CD4-positive, alpha-beta T cell treated with Interleukin-4 for 1 hour (primary cell): ENCODE data around the gene AJUBA.
"Not testable (repeated sequence)": the region's sequence is repeated elsewhere in the genome, so short reads cannot be mapped to it uniquely, and the experiment has no call there.

Source experiments
- DNase-seq, 2 donors: peaks; one replicate each; pipeline ENCODE4 v3.0.0-alpha.2; 2020 to 2022

AJUBA gene

GRCh38 chr14:22982477-22983245, at the start of gene AJUBA:
Gene AJUBA (minus strand): TSS chr14:22982551. CDS start chr14:22982266, 285 bp downstream.
- peak; percentile 70 to 78 for DNase-seq

GRCh38 chr14:23030936-23031335, 48.6 kb upstream of the AJUBA start:
- DNase-seq: no peak

GRCh38 chr14:23028799-23029198, 46.4 kb upstream of the AJUBA start:
- peak in 1 of 2 donors; percentile 41 for DNase-seq

- DNase-seq: no peak
Measured at GRCh38 chr14:23025151-23025814, 42.9 kb upstream of the AJUBA start.

GRCh38 chr14:23024612-23025075, 42.3 kb upstream of the AJUBA start:
- DNase-seq: no peak

GRCh38 chr14:23023795-23024152, 41.4 kb upstream of the AJUBA start:
- DNase-seq: no peak

- DNase-seq: no peak
Measured at GRCh38 chr14:23023022-23023794, 40.9 kb upstream of the AJUBA start.

- no peak for DNase-seq
Measured at GRCh38 chr14:23021889-23022442, 39.6 kb upstream of the AJUBA start.

- DNase-seq: no peak
Measured at GRCh38 chr14:23021434-23021833, 39.1 kb upstream of the AJUBA start.

GRCh38 chr14:23020143-23021128, 38.1 kb upstream of the AJUBA start:
- no peak for DNase-seq

- DNase-seq: no peak
Measured at GRCh38 chr14:23018107-23018506, 35.8 kb upstream of the AJUBA start.

- no peak for DNase-seq
Measured at GRCh38 chr14:23017091-23017490, 34.7 kb upstream of the AJUBA start.

GRCh38 chr14:23015618-23016017, 33.3 kb upstream of the AJUBA start:
- DNase-seq: no peak

GRCh38 chr14:23013749-23014054, 31.4 kb upstream of the AJUBA start:
- DNase-seq: not testable (repeated sequence)

GRCh38 chr14:23013054-23013748, 30.9 kb upstream of the AJUBA start:
- no peak for DNase-seq

GRCh38 chr14:23009939-23010726, 27.8 kb upstream of the AJUBA start, which contains the start of gene C14orf93:
Gene C14orf93 (minus strand): TSS chr14:23010143. CDS start chr14:22999023, 11,120 bp downstream.
- peak; percentile 77 to 79 for DNase-seq

- no peak for DNase-seq
Measured at GRCh38 chr14:23009483-23009938, 27.2 kb upstream of the AJUBA start.

GRCh38 chr14:23008831-23009230, 26.5 kb upstream of the AJUBA start:
- DNase-seq: no peak

GRCh38 chr14:23006544-23007419, 24.4 kb upstream of the AJUBA start:
- DNase-seq: peak; percentile 98 to 99
